ENCODE data around the gene AP4B1. TPM values are rescaled to one million over a fixed set of nuclear protein-coding genes. Genes with fewer than 3 reads are reported as not detected.

Gene AP4B1
- total RNA-seq, 1 experiment from 2014 or later = 11.1 TPM

- H3K36me3 ChIP-seq (ENCODE audit: control insufficient read depth in 1 of 2, insufficient read depth in 2 of 2, low read length in 2 of 2) = no peaks in the 10 kb centered on the region
- intact Hi-C loops (cut with micrococcal nuclease) = no loop called here
- ChIA-PET POLR2A (interaction anchor here (0.6 kb wide), 1 partner anchor 46 kb away, joined by 4 read pairs; no protein-coding TSS in a partner anchor), RAD21 (ENCODE audit: low non-redundant PET in 1 of 2, low total read pairs in 2 of 2, uncharacterized antibody in 2 of 2, unreplicated experiment in 2 of 2) (no interaction called here), CTCF (interaction anchor here (1.3 kb wide), 1 partner anchor 25 kb away, joined by 4 read pairs; no protein-coding TSS in a partner anchor)
- no peaks in the 10 kb centered on the region for H3K79me2 ChIP-seq (ENCODE audit: insufficient read depth, low read length)
- no peak overlapping the region for H3K4me2 ChIP-seq (ENCODE audit: low read length)
- H3K4me3 ChIP-seq (replicated peaks in 1 of 2; ENCODE audit: low read depth in 1 of 2, low read length in 2 of 2) = no peak overlapping the region
- H3K9ac ChIP-seq (ENCODE audit: low read length) = no peak overlapping the region
- H3K4me1 ChIP-seq (ENCODE audit: control insufficient read depth in 1 of 2, insufficient read depth in 2 of 2, low read length in 2 of 2) = peaks cover 0 to 6% of the 10 kb centered on the region in 2 experiments; a peak in 1 of 4 replicates
- no peak overlapping the region for H2AFZ ChIP-seq (ENCODE audit: low read depth, low read length, poor library complexity, severe bottlenecking)
- ATAC-seq = no peak
- H3K9me3 ChIP-seq (ENCODE audit: control insufficient read depth in 1 of 2, insufficient read depth in 1 of 2, low read depth in 1 of 2, low read length in 2 of 2) = no peaks in the 10 kb centered on the region
- no TSS peak for BruUV-seq (replicated peaks)
- no peaks in the 10 kb centered on the region for H3K27me3 ChIP-seq (ENCODE audit: insufficient read depth, low read length)
- H3K27ac ChIP-seq (ENCODE audit: low read depth, low read length) = no peak overlapping the region
- no peaks in the 10 kb centered on the region for H3K9me2 ChIP-seq (ENCODE audit: insufficient read depth)
- TF ChIP-seq EGR1 (IDR thresholded peaks at IDR 0.05; ENCODE audit: low read depth) = no peak
- TF ChIP-seq CEBPB (IDR thresholded peaks at IDR 0.05; ENCODE audit: low read depth) = no peak
- TF ChIP-seq ZNF274 (IDR thresholded peaks at IDR 0.05; ENCODE audit: low read depth, low read length) = no peak
- no peak for TF ChIP-seq ATF3 (IDR thresholded peaks at IDR 0.05)
- DNase-seq (ENCODE audit: low read depth, low spot score) = no peak
- no peaks in the 10 kb centered on the region for H4K20me1 ChIP-seq (ENCODE audit: insufficient read depth)
Observed at GRCh38 chr1:113859478-113860175, 45.0 kb downstream of the AP4B1 start.

- TF ChIP-seq ZNF274 (IDR thresholded peaks at IDR 0.05; ENCODE audit: low read depth, low read length) = no peak
- TF ChIP-seq CEBPB (IDR thresholded peaks at IDR 0.05; ENCODE audit: low read depth) = no peak
- TF ChIP-seq JUND (IDR thresholded peaks at IDR 0.05) = no peak
- TF ChIP-seq, protein P1, sequence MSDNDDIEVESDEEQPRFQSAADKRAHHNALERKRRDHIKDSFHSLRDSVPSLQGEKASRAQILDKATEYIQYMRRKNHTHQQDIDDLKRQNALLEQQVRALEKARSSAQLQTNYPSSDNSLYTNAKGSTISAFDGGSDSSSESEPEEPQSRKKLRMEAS (IDR thresholded peaks at IDR 0.05) = no peak
- no peak for TF ChIP-seq SIN3A (IDR thresholded peaks at IDR 0.05; ENCODE audit: low read depth)
- TF ChIP-seq POLR2AphosphoS5 (IDR thresholded peaks at IDR 0.05; ENCODE audit: low read depth, low read length) = no peak
- no peak for TF ChIP-seq SP1 (IDR thresholded peaks at IDR 0.05; ENCODE audit: low read depth)
- no peak for TF ChIP-seq YY1 (IDR thresholded peaks at IDR 0.05; ENCODE audit: extremely low read depth, insufficient replicate concordance, low read depth, low read length)
- no peak for TF ChIP-seq FOSL1 (IDR thresholded peaks at IDR 0.05; ENCODE audit: low read depth)
- no peak for TF ChIP-seq RAD21 (IDR thresholded peaks at IDR 0.05; ENCODE audit: low read depth)
- no peak for TF ChIP-seq CBX3 (IDR thresholded peaks at IDR 0.05; ENCODE audit: low read depth)
- TF ChIP-seq ZFX (IDR thresholded peaks at IDR 0.05) = no peak
- no peak overlapping the region for H3K4me2 ChIP-seq (ENCODE audit: low read length)
- POLR2A ChIA-PET = no interaction called here
Observed at GRCh38 chr1:113858982-113859381, 45.6 kb downstream of the AP4B1 start.

More at GRCh38 chr1:113858982-113859381, 45.6 kb downstream of the AP4B1 start:
- Histone ChIP-seq H3K4me1 (ENCODE audit: control insufficient read depth in 1 of 2, insufficient read depth in 2 of 2, low read length in 2 of 2) (peaks cover 0 to 6% of the 10 kb centered on the region in 2 experiments; a peak in 1 of 4 replicates), H3K27me3 (ENCODE audit: insufficient read depth, low read length) (no peaks in the 10 kb centered on the region), H3K27ac (ENCODE audit: low read depth, low read length) (no peak overlapping the region), H3K4me3 (replicated peaks in 1 of 2; ENCODE audit: low read depth in 1 of 2, low read length in 2 of 2) (no peak overlapping the region), H3K9me2 (ENCODE audit: insufficient read depth) (no peaks in the 10 kb centered on the region), H2AFZ (ENCODE audit: low read depth, low read length, poor library complexity, severe bottlenecking) (peak overlapping the region; percentile 47), H3K9ac (ENCODE audit: low read length) (no peak overlapping the region), H3K36me3 (ENCODE audit: control insufficient read depth in 1 of 2, insufficient read depth in 2 of 2, low read length in 2 of 2) (no peaks in the 10 kb centered on the region), H3K79me2 (ENCODE audit: insufficient read depth, low read length) (no peaks in the 10 kb centered on the region), H3K9me3 (ENCODE audit: control insufficient read depth in 1 of 2, insufficient read depth in 1 of 2, low read depth in 1 of 2, low read length in 2 of 2) (no peaks in the 10 kb centered on the region), H4K20me1 (ENCODE audit: insufficient read depth) (no peaks in the 10 kb centered on the region)
- DNase-seq (ENCODE audit: low read depth, low spot score) = no peak
- RAD21 ChIA-PET (ENCODE audit: low non-redundant PET in 1 of 2, low total read pairs in 2 of 2, uncharacterized antibody in 2 of 2, unreplicated experiment in 2 of 2) = no interaction called here
- BruUV-seq (replicated peaks) = no TSS peak
- ATAC-seq = no peak
- intact Hi-C loops (cut with micrococcal nuclease) = no loop called here
- CTCF ChIA-PET = no interaction called here
